COLO829 (cell line): Measurements from ENCODE around the gene TBC1D13.
"Not testable (repeated sequence)": the region's sequence is repeated elsewhere in the genome, so short reads cannot be mapped to it uniquely, and the experiment has no call there.

ENCODE experiments used
- DNase-seq: peaks from one replicate; pipeline ENCODE4 v3.0.0; 2012; ENCODE audit warnings: low spot score

TBC1D13 gene

DNA sequence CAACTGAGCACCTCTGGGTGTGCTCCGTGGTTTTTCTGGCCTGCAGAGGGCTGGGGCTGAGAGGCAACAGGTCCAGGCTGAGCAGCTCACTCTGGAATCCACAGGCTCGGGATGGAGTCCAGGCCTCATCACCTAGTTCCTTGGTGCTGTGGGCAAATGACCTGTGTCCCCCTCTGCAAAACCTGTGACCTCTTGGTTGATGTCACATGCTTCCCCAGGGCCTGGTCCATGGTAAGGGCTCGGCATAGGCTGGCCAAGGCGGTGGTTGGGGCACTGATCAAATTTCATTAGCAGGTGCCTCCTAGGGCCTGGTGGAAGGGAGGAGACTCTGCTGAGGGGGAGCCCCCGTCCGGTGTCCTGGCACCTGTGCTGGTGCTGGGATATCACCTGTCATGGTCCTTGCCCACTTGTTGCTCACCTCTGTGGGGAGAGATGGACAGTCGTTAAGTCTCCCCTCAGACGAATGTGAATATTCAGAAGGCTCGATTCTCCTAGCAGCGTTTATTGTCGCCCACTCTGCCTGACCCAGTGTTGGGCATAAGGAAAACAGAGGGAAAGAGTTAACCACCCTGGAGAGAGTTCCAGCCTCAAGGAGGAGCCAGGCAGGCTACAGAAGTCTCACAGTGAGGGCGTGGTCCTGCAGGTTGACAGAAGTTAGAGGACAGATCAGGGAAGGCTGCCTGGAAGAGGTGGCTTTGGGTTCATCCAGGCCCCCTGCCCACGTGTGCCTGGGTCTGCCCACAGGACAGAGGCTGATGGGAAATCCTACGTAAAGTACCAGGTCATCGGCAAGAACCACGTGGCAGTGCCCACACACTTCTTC, 34.7 kb downstream of the TBC1D13 start:
- no peak for DNase-seq

DNA sequence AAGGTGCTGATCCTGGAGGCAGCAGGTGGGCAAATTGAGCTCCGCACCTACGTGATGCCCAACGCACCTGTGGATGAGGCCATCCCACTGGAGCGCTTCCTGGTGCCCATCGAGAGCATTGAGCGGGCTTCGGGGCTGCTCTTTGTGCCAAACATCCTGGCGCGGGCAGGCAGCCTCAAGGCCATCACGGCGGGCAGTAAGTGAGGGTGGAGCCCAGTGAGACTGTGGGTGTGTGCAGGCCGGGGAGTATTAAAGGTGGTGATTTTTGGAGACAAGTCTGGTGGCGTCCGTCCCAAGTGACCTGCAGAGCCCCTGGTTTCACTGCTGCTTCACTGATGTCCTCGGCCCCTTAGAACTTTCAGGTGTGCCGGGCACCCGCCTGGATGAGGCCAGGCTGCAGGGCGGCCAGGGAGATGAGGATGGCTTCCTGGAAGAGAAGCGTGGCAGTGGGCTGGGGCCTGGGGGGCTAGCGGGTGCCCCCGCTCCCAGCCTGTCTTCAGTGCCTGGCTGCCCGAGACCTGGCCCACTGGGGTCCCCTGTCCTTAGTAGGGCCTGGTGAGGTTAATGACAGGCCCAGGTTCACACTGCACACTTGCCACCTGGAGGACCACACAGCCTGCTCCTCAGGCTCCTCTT, 35.5 kb downstream of the TBC1D13 start:
- no peak for DNase-seq

DNA sequence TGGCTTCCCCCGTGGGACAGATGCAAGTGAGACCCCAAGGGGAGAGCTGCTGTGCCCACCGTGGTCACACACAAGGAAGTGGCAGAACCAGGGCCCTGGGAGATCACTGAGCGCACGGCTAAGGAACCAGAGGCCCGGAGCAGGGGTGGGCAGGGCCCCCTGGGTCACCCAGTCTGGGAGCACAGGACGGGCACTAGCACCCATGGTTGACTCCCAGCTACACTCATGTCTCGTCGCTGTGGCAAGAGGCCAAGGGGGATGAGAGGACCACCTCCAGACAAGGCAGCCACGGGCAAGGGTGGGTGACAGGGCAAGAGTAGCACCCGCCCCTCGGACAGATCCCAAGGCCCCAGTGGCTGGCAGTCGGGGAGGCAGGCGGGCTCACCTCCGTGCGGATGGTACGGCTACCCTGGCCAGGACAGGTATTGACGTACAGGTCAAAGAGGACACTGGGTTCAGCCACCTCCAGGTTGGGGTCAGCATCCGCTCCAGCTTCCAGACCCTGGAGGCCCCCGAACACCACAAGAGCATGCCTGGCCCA, 36.4 kb downstream of the TBC1D13 start:
- no peak for DNase-seq

GRCh38 chr9:128823903-128824406, 36.9 kb downstream of the TBC1D13 start:
- no peak for DNase-seq

GRCh38 chr9:128824911-128825310, 37.9 kb downstream of the TBC1D13 start:
- DNase-seq, result no peak

- DNase-seq, result no peak
Measured at GRCh38 chr9:128825923-128826700, 39.1 kb downstream of the TBC1D13 start.

DNA sequence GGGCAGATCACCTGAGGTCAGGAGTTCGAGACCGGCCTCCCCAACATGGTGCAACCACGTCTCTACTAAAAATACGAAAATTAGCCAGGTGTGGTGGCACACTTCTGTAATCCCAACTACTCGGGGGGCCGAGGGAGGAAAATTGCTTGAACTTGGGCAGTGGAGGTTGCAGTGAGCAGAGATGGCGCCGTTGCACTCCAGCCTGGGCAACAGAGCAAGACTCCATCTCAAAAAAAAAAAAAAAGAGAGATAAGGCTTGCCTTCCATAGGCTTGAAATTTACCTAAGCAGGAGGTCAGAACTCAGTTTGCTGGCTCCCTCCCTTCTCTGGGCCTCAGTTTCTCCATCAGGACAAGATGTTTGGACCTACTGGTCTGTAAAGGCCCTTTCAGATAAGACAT, 41.2 kb downstream of the TBC1D13 start:
- DNase-seq, result no peak

DNA sequence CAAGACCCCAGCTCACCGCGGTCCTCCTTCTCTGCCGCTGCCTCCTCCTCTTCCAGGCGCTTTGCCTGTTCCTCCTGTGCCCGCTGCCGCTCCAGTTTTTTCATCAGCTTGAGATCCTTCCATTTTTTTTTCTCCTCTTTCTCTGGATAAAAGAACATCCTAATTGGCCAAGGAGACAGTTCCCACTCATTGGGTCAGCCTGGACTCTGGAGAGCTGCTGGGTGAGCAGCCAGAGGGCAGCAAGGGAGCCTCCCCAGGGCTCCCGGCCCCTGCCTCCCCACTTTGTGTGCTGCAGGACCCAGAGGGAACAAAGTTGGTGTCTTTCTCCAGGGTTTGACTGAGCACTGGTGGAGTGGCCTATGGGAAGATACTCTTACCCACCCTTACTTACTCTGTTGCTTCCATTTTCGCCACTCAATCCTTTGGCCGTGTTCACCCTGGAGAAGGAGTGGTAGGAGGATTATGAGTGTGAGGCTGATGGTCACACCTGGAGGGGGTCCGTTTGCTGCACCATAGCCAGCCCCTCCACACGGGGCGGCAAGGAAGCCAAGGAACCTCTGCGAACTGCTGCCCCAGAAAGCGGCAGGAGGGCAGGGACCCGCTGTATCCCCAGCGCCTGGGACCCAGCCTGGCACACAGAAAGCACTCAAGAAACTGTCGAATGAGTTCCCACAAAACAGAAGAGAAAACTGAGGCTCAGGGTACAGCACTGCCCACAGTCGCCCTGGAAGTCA, 41.8 kb downstream of the TBC1D13 start:
- no peak for DNase-seq

DNA sequence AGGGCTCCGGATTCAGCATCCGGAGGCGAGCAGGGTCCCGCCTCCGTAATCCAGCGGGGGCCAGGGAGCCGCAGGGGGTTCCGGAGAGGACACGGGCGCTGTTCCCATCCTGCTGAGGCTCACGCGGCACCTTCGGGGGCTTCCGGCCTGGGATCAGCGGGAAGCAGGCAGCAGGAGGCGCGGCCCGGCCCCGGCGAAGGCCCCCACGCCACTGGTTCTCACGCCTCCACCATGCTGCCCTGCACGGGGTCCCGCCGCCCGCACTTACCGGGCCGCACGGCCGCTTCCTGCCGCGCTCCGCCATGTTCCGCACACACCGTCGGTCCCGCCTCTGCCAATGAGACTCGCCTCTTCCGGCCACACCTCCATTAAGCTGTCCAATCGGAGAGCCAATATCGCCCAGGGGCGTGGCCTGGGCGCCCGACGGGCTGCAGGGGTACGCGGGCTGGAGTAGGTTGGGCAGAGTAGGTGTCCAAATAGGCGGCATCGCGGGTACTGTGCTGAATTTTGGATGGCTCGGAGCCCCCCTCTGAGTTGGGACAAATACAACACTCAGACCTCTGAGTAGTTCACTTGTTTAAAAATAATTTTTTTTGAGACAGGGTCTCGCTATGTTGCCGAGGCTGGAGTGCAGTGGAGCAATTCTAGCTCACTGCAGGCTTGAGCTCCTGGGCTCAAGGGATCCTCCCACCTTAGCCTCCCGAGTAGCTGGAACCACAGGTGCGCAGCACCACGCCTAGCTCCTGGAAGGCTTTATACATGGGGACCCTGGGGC, 42.6 kb downstream of the TBC1D13 start, which contains the start of gene SPOUT1:
TSS of gene SPOUT1 (minus strand) at position 318 of the 775 bp plus-strand sequence. CDS start at position 304, 14 bp downstream.
- peak; percentile 98 for DNase-seq

DNA sequence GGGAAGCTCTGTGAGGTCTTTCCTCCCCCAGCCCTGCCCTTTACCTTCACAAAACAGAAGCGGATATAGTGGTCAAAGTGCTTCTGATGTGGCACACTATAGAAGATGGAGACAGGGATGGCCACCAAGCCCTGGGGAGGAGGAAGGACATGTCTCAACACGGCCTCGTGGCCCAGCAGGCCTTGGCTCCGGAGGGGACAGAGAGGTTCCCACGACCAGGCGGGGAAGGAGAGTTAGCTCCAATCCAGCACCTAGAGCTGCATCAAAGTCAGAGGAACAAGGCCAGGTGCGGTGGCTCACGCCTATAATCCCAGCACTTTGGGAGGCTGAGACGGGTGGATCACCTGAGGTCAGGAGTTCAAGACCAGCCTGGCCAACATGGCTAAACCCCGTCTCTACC, 46.6 kb downstream of the TBC1D13 start:
- no peak for DNase-seq

DNA sequence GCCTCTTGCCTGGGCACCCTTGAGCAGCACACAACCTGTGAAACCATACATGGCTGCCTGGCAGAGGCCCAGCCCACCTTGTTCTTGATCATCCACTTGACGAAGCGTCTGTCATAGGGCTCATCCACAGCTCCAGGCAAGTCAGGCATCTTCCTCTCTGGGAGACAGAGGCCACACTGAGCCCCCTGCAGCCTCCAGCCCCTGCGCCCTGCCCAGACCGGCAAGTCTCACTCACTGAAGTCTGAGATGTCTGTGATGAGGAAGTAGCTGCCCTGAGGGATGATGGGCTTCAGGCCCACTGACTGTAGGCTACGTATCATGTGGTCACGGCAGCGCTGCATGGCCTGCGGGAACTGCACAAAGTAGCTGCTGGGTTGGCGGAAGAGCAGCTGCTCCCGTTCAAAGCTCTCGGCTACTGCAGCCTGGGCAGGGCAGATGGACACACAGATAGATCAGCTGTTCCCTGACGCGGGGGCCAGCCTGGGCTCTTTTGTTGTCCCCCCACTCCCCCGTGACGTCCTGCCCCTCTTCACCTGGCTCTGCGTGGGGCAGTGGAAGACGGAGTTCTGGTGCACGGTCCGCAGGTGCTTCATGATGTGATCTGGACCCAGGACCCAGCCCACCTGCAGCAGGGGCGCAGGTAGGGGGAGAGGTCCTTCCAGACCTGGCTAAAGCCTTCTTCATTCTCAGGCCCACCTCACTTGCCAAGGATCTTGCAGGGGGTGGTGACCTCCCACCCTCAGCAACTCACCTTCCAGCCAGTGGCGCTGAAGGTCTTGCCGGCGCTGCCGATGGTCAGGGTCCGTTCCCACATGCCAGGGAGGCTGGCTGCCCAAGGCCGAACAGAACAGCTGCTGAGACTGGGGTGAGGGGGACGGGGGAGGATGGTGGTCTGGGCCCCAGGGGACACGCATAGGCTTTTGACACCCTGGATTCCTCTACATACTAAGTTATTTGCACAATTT, 48.5 kb downstream of the TBC1D13 start:
- no peak for DNase-seq

DNA sequence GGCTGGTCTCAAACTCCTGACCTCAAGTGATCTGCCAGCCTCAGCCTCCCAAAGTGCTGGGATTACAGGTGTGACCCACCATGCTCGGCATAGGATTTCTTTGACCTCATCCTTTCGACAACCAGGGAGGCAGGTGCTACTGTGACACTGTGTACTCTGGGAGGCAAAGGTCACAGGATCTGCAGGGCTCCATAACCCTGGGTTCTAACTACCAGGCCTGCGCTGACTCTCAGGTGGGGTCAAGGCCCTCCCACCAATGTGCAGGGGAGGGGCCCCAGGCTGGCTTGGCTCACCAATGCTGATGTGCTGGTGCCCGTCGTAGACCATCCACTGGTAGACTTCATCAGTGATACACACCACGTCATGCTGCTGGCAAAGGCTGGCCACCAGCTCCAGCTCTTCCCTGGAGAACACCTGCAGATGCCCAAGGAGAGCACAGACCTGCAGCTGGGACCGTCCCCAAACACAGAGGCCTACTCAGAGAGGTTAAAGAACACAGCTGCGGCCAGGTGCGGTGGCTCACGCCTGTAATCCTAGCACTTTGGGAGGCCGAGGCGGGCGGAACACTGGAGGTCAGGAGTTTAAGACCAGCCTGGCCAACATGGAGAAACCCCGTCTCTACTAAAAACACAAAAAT, 49.6 kb downstream of the TBC1D13 start:
- no peak for DNase-seq

GRCh38 chr9:128838338-128838737, 51.3 kb downstream of the TBC1D13 start:
- DNase-seq, result no peak

- no peak for DNase-seq
Measured at GRCh38 chr9:128840524-128840923, 53.5 kb downstream of the TBC1D13 start.

GRCh38 chr9:128841694-128842492, 54.8 kb downstream of the TBC1D13 start:
- no peak for DNase-seq

DNA sequence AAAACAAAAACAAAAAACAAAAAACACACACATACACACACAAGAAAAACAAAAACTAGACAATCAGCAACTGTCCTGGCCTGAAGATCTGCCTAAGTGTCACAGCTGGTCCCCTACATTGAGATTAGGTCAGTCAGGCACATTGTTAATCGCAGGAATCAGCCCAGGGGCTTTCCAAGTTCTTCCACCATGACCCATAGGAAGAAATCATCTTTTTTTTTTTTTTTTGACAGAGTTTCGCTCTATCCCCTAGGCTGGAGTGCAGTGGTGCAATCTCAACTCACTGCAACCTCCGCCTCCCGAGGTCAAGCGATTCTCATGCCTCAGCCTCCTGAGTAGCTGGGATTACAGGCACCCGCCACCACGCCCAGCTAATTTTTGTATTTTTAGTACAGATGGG, 56.1 kb downstream of the TBC1D13 start:
- not testable (repeated sequence) for DNase-seq

DNA sequence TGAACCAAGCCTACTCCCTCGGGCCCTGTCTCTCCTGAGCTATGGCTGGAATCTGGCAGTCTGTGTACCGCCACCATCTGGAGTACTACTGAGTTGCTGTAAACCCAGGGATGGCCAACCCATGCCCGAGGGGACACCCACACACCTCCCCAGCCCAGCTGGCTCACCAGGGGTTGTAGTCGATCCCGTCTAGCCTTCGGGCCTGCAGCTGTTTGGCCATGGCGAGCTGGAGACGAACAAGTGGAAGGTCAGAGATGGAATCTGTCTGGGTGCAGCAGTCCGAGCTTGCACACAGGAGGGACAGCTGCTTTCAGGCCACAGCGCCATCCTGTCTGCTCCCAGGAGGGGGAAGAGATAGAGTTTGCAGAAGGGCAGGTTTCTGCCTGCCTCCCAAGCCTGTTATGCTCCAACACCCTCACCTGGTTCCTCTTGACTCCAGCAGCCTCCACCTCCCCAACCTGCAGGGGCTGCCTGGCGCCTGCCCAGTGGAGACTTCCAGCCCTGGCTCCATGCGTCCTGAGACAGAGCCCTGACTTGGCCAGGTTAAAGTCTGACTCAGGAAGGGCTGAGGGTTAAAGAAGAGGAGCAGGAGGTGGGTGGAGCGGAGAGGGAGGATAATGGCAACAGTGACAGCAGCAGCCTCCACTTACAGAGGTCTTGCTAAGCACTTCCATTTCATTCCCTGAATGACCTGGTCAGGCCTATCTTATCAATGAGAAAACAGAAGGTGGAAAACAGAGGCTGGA, 58.3 kb downstream of the TBC1D13 start:
- DNase-seq, result no peak

- no peak for DNase-seq
Measured at GRCh38 chr9:128846680-128847030, 59.6 kb downstream of the TBC1D13 start.
